HG03432 (cell line): ENCODE measurements around the gene NAT9.

Experiments
- ATAC-seq: cut with Tn5 transposase; IDR thresholded peaks from one replicate; pipeline ENCODE4 v1.9.1; 2021; ENCODE audit warnings: mild to moderate bottlenecking, moderate library complexity; ENCODE audit not compliant: unreplicated experiment

The NAT9 gene

DNA sequence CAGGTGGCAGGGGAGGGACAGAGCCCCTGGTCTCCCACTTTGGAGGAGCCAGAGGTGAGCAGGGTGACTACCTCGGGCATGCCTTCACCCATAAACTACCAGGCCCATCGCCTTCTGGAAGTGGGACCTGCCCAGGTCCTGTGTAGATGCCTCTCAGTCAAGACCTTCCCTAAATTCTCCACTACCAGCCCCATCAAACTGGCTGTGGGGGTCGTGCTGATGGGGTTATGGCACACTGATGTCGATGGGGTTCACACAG, 44.9 kb downstream of the NAT9 start:
- no peak for ATAC-seq

DNA sequence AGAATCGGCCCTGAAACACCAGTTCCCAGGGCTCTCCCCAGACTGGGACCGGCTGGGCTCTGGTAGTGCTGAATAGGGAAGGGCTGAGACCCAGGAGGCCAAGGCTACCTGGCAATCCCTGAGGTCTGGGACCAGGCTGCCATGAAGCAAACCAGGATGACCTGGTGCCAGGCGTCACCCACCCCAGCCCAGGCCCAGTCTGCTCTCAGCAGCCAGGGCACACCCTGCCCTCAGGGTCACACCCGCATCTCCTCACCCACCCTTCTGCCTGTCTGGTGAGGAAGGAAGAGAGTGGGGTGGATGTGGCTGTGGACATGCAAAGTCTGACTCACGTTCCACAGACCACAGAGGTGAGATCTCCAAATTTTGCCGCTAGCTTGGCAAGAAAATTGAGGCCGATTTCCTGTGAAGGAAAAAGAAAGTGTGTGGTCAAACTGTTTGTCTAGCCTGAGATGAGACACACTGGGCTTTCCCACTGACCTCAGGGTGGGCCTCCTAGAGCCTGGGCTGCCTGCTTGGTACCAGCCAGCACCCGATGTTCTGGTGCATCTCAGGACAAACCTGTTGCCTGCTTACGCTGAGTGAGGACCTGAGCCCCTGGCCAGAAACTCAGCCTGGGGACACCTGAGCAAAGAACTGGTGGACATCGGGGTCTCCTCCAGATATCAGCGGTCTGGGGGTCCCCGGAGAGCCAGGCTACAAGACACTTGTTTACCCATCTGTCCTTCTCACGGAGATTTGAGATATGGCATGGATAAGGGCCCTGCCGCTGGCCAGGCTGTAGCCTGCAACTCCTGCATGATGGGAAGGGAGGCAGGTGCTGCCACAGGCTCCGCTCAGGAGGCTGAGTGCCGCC, 45.4 kb downstream of the NAT9 start:
- ATAC-seq, result no peak

DNA sequence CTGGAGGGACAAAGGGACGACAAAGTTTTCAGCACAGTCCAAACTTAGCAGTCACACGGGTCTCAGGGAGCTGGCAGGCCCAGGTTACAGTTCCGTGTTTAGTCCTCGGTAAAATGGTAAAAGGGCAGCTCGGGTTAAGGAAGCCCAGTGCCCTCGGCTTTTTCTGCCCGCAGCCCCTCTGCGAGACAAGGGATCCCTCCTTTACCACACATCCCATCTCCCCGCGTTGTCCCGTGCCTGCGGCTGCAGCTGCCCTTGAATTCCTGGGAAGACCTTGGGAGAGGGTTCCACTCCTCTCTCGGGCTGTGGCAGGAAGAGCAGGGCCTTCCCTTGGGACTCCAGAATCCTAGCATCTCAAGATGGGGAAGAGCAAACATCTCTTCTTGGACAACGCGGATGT, 46.3 kb downstream of the NAT9 start:
- no peak for ATAC-seq

DNA sequence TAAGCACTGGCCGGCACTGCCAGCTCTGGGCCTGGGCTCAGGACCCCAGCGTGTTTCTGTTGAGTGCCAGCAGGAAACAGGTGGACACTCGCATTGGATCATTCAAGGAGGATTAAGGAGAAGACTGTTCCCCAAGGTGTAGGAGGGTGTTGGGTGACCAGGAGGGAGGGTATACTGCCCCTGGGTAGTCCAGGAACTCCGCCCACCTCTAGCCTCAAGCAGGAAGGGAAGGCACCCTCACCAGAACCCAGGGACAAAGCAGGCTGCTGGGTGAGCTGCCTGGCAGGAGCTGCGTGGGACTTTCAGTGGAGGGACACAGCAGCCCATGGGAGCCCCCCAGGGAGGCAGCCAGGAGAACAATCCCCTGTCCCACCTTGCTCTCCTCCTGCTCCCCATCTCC, 46.8 kb downstream of the NAT9 start:
- ATAC-seq, result no peak

DNA sequence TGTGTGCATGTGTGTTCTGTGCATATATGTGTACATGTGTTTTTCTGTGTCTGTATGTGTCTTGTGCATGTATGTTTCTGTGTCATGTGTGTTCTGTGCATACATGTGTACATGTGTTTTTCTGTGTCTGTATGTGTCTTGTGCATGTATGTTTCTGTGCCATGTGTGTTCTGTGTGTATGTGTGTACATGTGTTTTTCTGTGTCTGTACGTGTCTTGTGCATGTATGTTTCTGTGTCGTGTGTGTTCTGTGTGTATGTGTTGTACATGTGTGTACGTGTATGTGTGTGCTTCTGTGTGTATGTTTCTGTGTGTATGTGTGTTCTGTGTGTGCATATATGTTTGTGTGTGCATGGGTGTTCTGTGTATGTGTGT, 47.5 kb downstream of the NAT9 start:
- no peak for ATAC-seq

DNA sequence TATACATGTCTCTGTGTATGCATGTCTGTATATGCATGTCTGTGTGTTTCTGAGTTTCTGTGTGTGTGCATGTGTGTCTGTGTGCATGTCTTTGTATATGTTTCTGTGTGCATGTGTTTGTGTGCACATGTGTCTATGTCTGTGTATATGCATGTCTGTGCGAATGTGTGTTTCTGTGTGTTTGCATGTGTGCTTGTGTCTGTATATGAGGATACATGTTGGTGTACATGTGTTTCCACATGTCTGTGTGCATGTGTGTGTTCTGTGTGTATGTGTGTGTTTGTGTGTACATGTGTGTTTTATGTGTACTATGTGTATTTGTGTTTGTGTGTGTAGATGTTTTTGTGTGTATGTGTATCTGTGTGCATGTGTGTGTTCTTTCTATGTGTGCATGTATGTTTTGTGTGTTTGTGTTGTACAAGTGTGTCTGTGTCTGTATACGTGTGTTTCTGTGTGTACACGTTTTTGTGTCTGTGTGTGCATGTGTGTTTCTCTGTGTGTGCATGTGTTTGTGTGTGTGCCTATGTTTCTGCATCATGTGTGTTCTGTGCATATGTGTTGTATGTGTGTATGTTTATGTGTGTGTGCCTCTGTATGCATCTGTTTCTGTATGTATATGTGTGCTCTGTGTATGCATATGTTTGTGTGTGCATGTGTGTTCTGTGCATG, 48.0 kb downstream of the NAT9 start:
- no peak for ATAC-seq

DNA sequence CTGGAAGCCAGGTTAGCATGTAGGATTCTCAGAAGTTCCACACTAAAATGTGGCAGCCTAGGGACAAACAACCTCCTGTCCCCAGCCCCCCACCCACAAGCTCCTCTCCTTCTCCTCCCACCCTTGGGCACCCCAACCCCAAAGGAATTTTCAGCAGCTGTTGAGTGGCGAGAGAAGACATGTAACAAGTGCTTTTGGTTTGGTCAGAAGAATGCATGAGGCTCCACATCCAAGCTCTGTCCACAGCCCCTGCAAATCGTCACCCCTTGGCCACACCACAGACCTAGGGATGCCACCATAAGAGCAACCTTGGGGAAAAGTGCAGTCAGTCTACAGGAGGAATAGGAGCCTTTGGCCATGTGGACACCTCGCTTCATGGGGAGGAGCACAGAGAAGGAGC, 51.0 kb downstream of the NAT9 start:
- no peak for ATAC-seq

DNA sequence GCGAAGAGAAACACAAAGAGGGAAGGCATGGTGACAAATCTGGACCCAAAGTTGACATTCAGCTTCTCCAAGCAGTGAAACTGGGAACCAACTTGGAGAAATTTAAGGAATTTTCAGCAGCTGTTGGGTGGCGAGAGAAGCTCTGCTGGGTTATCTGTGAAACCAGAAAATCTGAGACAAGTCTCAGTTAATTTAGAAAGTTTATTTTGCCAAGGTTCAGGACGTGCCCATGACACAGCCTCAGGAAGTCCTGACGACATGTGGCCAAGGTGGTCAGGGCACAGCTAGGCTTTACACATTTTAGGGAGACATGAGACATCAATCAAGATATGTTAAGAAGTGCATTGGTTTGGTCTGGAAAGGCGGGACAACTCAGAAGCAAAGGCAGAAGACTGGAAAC, 52.3 kb downstream of the NAT9 start:
- ATAC-seq, result no peak

DNA sequence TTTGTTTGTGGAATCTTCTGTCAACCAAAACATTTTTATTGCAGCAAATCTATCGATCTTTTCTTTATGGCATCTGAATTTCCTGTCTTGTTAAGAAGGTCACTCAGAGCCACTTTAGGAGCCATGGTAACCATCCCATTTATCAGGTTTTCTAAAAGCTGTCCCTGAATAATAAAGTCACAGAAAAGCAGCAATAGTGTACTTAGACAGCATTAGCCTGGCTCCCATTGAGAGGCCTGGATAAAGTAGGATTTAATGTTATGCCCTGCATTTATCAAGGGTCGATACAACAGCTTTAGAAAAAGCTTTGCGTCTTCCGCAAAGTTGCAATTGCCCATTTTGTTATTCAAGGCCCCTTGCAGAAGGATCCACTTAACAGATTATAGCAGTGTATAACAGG, 53.4 kb downstream of the NAT9 start:
- no peak for ATAC-seq
